Tibial nerve (tissue), 4 donors: ENCODE data around the gene QKI. TPM values are rescaled to one million over a fixed set of nuclear protein-coding genes. Genes with fewer than 3 reads are reported as not detected.
"Not testable (repeated sequence)": the region's sequence is repeated elsewhere in the genome, so short reads cannot be mapped to it uniquely, and the experiment has no call there.

Source experiments
- DNase-seq, 2 donors: peaks; one replicate each; pipeline ENCODE4 v3.0.0-alpha.2; 2019; ENCODE audit warnings: low spot score in 2 of 2
- H3K27ac ChIP-seq, 4 donors: fragments of 200-600 bp; sonication (generic) in 3 of 4; one replicate each; pipeline ENCODE4 v1.5.1; 2017 to 2019; ENCODE audit warnings: mild to moderate bottlenecking in 1 of 4
- H3K27me3 ChIP-seq, 2 donors: fragments of 200-600 bp; sonication (generic) in 1 of 2; one replicate each; pipeline versions ENCODE4 v1.5.1 to v1.6.0; 2017 to 2019
- H3K36me3 ChIP-seq, 3 donors: fragments of 200-600 bp; sonication (generic); one replicate each; pipeline ENCODE4 v1.5.1; 2018 to 2019
- H3K4me1 ChIP-seq, 4 donors: fragments of 200-600 bp; sonication (generic) in 3 of 4; one replicate each; pipeline ENCODE4 v1.5.1; 2017 to 2019
- H3K4me3 ChIP-seq, 4 donors: fragments of 200-600 bp; sonication (generic) in 3 of 4; one replicate each; pipeline ENCODE4 v1.5.1; 2017 to 2019; ENCODE audit warnings: mild to moderate bottlenecking in 1 of 4, moderate library complexity in 1 of 4
- H3K9me3 ChIP-seq, 4 donors: fragments of 200-600 bp; sonication (generic) in 3 of 4; one replicate each; pipeline ENCODE4 v1.5.1; 2017 to 2019
- EP300 ChIP-seq, 2 donors: sonication (generic); formaldehyde crosslinking; IDR thresholded peaks; one replicate each; pipeline ENCODE4 v1.6.1; 2017; ENCODE audit warnings: antibody characterized with exemption in 2 of 2, mild to moderate bottlenecking in 1 of 2
- POLR2A ChIP-seq, 2 donors: fragments of 450-650 bp; IDR thresholded peaks; one replicate each; pipeline ENCODE4 v1.6.1; 2017; ENCODE audit warnings: antibody characterized with exemption in 2 of 2, mild to moderate bottlenecking in 2 of 2, moderate library complexity in 2 of 2
- WGBS, 2 donors: methylation state at CpG; one replicate each; pipeline ENCODE4 v1.1.5; 2018; 5-methylcytosine and 5-hydroxymethylcytosine counted together
- total RNA-seq, 4 donors: library from RNA; depleted of rRNA; stranded (reverse); fragments of >200 nt; gene quantifications; one replicate each; pipeline ENCODE4 v1.1.0, GENCODE V29; 2016
- TF ChIP-seq, protein P1 (sequence below), 5 experiments: fragments of 200-600 bp in 3 of 5; fragments of 450-650 bp in 2 of 5; sonication (generic) in 3 of 5; IDR thresholded peaks; one replicate each; pipeline ENCODE4 v1.5.1; 2016 to 2019; ENCODE audit warnings: antibody characterized with exemption in 5 of 5, mild to moderate bottlenecking in 3 of 5, moderate library complexity in 2 of 5

The QKI gene
- total RNA-seq, 4 donors from 2014 or later: 365 to 570 (median 511) TPM

DNA sequence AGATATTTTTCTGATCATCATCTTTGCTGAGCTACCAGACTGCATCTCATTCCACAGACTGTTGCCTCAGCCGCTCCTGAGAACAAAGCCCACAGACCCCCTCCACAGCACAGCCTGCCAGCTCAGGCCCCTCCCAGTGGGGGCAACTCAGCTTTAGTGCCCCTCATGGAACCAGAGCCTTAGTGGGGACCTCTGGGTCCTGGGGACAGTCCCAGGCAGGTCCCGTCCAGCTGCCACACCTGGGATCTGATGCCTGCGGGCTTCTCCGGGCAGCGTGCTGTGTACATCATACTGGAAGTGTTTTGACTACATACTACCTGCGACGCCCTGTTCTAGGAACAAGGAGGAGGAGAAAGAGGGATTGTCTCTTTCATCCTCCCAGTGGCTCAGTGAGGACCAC, 38.3 kb upstream of the QKI start:
- no peak overlapping the region for H3K4me3 ChIP-seq
- DNase-seq: no peak
- no peaks in the 10 kb centered on the region for H3K36me3 ChIP-seq
- no peak overlapping the region for H3K27ac ChIP-seq
- TF ChIP-seq EP300 (IDR thresholded peaks at IDR 0.05): no peak
- TF ChIP-seq, protein P1, sequence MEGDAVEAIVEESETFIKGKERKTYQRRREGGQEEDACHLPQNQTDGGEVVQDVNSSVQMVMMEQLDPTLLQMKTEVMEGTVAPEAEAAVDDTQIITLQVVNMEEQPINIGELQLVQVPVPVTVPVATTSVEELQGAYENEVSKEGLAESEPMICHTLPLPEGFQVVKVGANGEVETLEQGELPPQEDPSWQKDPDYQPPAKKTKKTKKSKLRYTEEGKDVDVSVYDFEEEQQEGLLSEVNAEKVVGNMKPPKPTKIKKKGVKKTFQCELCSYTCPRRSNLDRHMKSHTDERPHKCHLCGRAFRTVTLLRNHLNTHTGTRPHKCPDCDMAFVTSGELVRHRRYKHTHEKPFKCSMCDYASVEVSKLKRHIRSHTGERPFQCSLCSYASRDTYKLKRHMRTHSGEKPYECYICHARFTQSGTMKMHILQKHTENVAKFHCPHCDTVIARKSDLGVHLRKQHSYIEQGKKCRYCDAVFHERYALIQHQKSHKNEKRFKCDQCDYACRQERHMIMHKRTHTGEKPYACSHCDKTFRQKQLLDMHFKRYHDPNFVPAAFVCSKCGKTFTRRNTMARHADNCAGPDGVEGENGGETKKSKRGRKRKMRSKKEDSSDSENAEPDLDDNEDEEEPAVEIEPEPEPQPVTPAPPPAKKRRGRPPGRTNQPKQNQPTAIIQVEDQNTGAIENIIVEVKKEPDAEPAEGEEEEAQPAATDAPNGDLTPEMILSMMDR (IDR thresholded peaks at IDR 0.05): no peak
- no peak for TF ChIP-seq POLR2A (IDR thresholded peaks at IDR 0.05)
- H3K9me3 ChIP-seq: no peaks in the 10 kb centered on the region
- peaks cover 0 to 3% (median 0%) of the 10 kb centered on the region in 4 donors for H3K4me1 ChIP-seq
- 93 to 96% methylated on average over 7 of the region's 7 CpGs for WGBS, 2 donors
- no peaks in the 10 kb centered on the region for H3K27me3 ChIP-seq

DNA sequence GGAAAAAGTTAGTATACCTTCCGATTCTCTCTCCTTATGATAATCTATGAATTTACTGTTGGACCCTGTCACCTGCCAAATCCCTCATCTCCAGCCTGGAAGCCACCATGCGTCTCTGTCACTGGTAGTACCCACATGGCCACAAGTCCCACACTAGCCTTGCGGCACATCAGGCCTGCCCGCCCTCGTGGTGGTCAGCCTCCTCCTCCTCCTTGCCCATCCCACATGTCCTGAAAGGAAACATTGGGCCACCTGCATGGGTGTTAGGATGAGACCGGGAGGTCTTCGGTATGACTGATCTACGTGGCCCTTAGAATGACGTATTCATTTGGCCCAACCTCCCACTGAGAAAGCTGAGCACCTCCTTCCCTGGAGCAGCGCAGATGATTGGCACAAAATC, 37.0 kb upstream of the QKI start:
- 92 to 97% methylated on average over 9 to 10 of the region's 10 CpGs for whole genome bisulfite sequencing, 2 donors
- no peak for DNase-seq

DNA sequence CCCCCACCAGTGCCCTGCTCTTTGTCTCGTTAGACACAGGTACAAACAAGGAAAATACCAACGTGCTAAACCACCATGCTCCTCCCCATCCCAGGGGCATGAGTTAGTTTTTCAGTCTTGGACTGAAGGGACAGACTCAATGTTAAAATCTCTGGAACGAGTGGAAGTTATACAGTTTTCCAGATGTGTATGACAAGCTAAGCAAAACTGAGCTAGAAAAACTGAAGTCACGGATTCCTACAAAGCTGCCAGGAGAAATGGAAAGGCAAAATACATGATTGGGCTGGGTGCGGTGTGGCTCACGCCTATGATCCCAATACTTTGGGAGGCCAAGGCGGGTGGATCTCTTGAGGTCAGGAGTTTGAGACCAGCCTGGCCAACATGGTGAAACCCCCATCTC, 34.3 kb upstream of the QKI start:
- DNase-seq: no peak
- H3K9me3 ChIP-seq: no peaks in the 10 kb centered on the region
- 69 to 88% methylated on average over 7 of the region's 7 CpGs for WGBS, 2 donors
- no peaks in the 10 kb centered on the region for H3K36me3 ChIP-seq
- H3K27me3 ChIP-seq: no peaks in the 10 kb centered on the region
- H3K27ac ChIP-seq: no peak overlapping the region
- TF ChIP-seq, protein P1 (IDR thresholded peaks at IDR 0.05): no peak
- TF ChIP-seq POLR2A (IDR thresholded peaks at IDR 0.05) (no peak), EP300 (IDR thresholded peaks at IDR 0.05) (no peak)
- H3K4me3 ChIP-seq: no peak overlapping the region
- H3K4me1 ChIP-seq: peaks cover 0 to 5% (median 0%) of the 10 kb centered on the region in 4 donors

More for the DNA sequence above, 37.0 kb upstream of the QKI start:
- Histone ChIP-seq H3K27ac (no peak overlapping the region), H3K36me3 (no peaks in the 10 kb centered on the region), H3K4me1 (peaks cover 0 to 5% (median 0%) of the 10 kb centered on the region in 4 donors), H3K4me3 (no peak overlapping the region), H3K9me3 (no peaks in the 10 kb centered on the region), H3K27me3 (no peaks in the 10 kb centered on the region)
- TF ChIP-seq POLR2A (IDR thresholded peaks at IDR 0.05): no peak
- TF ChIP-seq, protein P1 (IDR thresholded peaks at IDR 0.05): no peak
- TF ChIP-seq EP300 (IDR thresholded peaks at IDR 0.05): no peak

DNA sequence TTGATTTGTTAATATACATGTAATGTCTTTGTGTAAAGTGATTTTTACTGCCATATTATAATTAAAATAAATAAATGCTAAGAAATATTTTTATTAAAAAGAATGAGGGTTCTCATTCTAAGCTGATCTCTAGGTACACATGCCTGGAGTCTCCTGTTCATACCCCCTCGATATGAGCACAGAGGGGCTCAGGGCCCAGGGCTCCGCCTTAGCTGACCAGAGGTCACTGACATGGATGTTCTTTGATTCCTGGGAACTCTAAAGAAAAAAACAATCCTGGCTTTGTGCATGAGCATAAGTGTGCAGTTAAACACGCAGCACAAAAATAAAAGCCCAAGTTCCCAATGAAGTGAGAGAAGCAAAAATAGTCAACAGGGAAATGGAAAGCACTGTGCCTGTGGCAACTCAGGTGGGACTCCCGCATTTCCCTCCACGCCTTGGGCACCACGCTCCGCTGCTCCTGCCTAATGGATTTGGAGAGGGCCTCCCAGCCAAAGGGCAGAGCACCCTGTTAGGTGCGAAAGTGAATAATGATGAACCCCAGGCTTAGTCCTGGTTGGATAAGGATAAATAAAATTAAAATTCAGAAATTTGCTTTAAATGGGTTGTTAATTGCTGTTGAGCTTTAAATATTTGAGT, 33.3 kb upstream of the QKI start:
- no peak overlapping the region for H3K4me3 ChIP-seq
- H3K27me3 ChIP-seq: no peaks in the 10 kb centered on the region
- WGBS, 2 donors: 74 to 76% methylated on average over 8 of the region's 8 CpGs
- TF ChIP-seq, protein P1 (IDR thresholded peaks at IDR 0.05): no peak
- no peak for TF ChIP-seq POLR2A (IDR thresholded peaks at IDR 0.05)
- no peak for TF ChIP-seq EP300 (IDR thresholded peaks at IDR 0.05)
- no peak overlapping the region for H3K27ac ChIP-seq
- no peaks in the 10 kb centered on the region for H3K36me3 ChIP-seq
- no peak for DNase-seq
- peaks cover 0 to 8% (median 0%) of the 10 kb centered on the region in 4 donors for H3K4me1 ChIP-seq
- no peaks in the 10 kb centered on the region for H3K9me3 ChIP-seq

DNA sequence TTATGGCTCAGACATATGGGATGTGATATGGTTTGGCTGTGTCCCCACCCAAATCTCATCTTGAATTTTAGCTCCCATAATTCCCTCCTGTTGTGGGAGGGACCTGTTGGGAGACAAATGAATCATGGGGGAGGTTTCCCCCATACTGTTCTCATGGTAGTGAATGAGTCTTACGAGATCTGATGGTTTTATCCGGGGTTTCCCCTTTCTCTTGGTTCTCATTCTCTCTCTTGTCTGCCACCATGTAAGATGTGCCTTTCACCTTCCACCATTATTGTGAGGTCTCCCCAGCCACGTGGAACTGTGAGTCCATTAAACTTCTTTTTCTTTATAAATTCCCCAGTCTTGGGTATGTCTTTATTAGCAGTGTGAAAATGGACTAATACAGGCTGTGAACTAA, 31.1 kb upstream of the QKI start:
- 94 to 95% methylated on average over 3 of the region's 3 CpGs for whole genome bisulfite sequencing, 2 donors
- H3K4me1 ChIP-seq: peaks cover 0 to 19% (median 3%) of the 10 kb centered on the region in 4 donors
- not testable (repeated sequence) for H3K27me3 ChIP-seq, H3K36me3 ChIP-seq, DNase-seq, H3K9me3 ChIP-seq, H3K27ac ChIP-seq, H3K4me3 ChIP-seq
